ENCODE measurements around the gene SULF2. TPM values are rescaled to one million over a fixed set of nuclear protein-coding genes. Genes with fewer than 3 reads are reported as not detected.

Gene SULF2
- total RNA-seq, 1 donor from 2014 or later, result 78.2 TPM

DNA sequence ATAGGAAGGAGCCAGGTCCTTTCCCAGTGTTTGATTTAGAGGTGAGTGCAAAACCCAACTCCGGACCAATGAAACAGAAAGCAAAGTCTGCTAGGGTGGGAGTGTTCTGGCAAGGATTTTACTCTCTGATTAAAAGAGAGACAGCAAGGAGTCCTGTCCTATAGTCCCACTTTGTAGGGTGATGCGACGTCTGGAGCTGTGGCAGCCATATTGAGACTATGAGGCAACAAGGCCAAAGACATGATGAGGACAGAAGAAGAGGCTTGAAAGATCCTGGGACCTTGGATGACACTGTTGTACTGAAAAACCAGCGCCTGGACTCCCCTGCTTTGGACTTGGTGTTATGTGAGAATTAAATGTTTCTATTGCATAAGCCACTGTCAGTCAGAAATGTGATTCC lies 8.1 kb downstream of the SULF2 start:
- Histone ChIP-seq H3K36me3 (ENCODE audit: control insufficient read depth, insufficient read depth, low read length) (no peaks in the 10 kb centered on the region), H3K27me3 (ENCODE audit: control insufficient read depth, insufficient read depth, low read length) (no peaks in the 10 kb centered on the region), H3K4me3 (ENCODE audit: low read depth, low read length) (no peak overlapping the region)
- TF ChIP-seq, protein P1, sequence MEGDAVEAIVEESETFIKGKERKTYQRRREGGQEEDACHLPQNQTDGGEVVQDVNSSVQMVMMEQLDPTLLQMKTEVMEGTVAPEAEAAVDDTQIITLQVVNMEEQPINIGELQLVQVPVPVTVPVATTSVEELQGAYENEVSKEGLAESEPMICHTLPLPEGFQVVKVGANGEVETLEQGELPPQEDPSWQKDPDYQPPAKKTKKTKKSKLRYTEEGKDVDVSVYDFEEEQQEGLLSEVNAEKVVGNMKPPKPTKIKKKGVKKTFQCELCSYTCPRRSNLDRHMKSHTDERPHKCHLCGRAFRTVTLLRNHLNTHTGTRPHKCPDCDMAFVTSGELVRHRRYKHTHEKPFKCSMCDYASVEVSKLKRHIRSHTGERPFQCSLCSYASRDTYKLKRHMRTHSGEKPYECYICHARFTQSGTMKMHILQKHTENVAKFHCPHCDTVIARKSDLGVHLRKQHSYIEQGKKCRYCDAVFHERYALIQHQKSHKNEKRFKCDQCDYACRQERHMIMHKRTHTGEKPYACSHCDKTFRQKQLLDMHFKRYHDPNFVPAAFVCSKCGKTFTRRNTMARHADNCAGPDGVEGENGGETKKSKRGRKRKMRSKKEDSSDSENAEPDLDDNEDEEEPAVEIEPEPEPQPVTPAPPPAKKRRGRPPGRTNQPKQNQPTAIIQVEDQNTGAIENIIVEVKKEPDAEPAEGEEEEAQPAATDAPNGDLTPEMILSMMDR (IDR thresholded peaks at IDR 0.05; ENCODE audit: insufficient read depth, low read length, poor library complexity, severe bottlenecking), result no peak
- no peak for DNase-seq (ENCODE audit: low read depth)

DNA sequence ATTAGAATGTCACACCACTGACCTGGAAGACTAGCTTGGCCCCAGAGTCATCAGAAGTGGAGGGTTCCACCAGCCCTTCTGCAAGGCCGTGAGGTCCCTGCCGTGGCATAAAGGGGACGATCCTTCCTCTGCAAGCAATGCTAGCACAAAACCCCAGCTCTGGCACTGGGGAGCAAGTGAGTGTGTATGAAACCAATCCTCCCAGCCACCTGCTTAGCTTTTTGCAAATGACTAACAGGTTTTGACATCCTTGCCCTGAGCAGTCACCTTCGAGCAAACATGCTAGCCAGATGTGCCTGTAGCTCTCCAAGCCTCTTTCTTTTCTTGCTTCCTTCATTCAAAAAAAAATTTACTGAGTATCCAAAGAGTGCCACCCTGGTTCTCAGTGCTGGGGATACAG lies 8.6 kb downstream of the SULF2 start:
- DNase-seq (ENCODE audit: low read depth), result no peak
- TF ChIP-seq, protein P1 (IDR thresholded peaks at IDR 0.05; ENCODE audit: insufficient read depth, low read length, poor library complexity, severe bottlenecking), result no peak
- Histone ChIP-seq H3K27me3 (ENCODE audit: control insufficient read depth, insufficient read depth, low read length) (no peaks in the 10 kb centered on the region), H3K4me3 (ENCODE audit: low read depth, low read length) (no peak overlapping the region), H3K36me3 (ENCODE audit: control insufficient read depth, insufficient read depth, low read length) (no peaks in the 10 kb centered on the region)

DNA sequence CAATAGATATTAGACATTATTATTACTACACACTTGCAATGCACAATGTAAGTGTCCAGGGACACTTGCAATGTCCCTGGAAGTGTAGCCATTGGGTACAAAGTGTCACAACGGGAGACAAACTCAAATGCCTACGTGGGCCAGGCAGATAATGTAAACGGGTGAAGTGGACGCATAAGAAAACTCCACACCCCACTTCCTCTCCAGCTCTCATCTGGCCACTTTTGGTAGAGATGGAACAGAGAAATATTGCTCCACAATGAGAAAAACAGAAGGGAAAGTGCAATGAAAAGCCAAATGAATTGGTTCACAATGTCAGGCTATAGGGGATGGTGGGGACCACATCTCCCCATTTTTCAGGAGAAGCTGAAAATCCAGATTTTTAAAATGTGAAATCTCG lies 9.4 kb downstream of the SULF2 start:
- no peaks in the 10 kb centered on the region for H3K36me3 ChIP-seq (ENCODE audit: control insufficient read depth, insufficient read depth, low read length)
- no peak for DNase-seq (ENCODE audit: low read depth)
- TF ChIP-seq, protein P1 (IDR thresholded peaks at IDR 0.05; ENCODE audit: insufficient read depth, low read length, poor library complexity, severe bottlenecking), result no peak
- H3K27me3 ChIP-seq (ENCODE audit: control insufficient read depth, insufficient read depth, low read length), result no peaks in the 10 kb centered on the region
- H3K4me3 ChIP-seq (ENCODE audit: low read depth, low read length), result no peak overlapping the region

DNA sequence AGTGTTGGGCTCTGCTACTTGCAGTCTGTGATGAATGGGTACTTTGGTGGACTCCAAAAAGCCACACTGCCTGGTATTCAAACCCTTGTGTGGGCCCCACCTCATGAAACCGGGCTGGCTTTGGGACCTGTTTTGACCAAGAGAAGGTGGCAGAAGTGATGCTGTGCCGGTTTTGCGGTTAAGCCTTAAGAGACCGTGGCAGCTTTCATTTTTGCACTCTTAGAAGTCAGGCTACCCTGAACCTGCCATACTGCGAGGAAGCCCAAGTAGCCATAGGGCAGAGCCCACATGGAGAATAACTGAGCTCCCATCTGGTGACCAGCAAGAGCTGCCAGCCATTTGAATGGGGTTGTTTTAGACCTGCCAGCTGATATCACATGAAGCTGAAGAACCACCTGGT lies 10.2 kb downstream of the SULF2 start:
- H3K4me3 ChIP-seq (ENCODE audit: low read depth, low read length), result no peak overlapping the region
- no peaks in the 10 kb centered on the region for H3K27me3 ChIP-seq (ENCODE audit: control insufficient read depth, insufficient read depth, low read length)
- no peaks in the 10 kb centered on the region for H3K36me3 ChIP-seq (ENCODE audit: control insufficient read depth, insufficient read depth, low read length)
- TF ChIP-seq, protein P1 (IDR thresholded peaks at IDR 0.05; ENCODE audit: insufficient read depth, low read length, poor library complexity, severe bottlenecking), result no peak
- no peak for DNase-seq (ENCODE audit: low read depth)

DNA sequence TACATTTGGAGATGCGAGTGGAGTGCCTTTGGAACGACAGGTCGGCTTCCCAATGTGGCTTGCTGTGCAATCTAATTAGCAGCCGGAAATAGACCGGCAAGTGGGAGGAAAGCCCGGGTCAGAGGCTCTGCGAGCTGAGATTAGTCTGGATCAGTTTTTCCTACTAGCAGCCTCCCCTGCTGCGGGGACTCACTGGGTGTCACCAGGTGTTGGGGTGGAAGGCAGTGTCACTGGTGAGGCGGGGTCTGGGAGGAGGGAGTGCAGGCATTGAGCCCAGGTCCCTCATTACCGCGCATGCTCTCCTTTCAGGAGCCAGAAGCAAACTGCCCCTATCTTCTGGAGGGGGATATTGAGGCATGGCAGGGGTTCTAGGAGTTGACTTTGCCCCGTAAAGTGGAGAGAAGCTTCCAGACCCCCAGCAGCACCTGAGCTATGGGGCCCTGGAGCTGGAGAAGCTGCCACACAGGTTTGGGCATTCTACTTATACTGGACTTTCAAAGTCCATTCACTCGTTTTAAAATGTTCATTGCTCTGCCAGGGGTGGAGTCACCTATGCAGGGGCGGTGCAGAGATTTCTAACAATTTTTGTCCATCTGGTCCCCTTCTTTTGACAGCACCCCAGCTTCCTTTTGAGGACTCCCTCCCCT lies 11.0 kb downstream of the SULF2 start:
- no peaks in the 10 kb centered on the region for H3K36me3 ChIP-seq (ENCODE audit: control insufficient read depth, insufficient read depth, low read length)
- H3K4me3 ChIP-seq (ENCODE audit: low read depth, low read length), result no peak overlapping the region
- TF ChIP-seq, protein P1 (IDR thresholded peaks at IDR 0.05; ENCODE audit: insufficient read depth, low read length, poor library complexity, severe bottlenecking), result no peak
- DNase-seq (ENCODE audit: low read depth), result no peak
- no peaks in the 10 kb centered on the region for H3K27me3 ChIP-seq (ENCODE audit: control insufficient read depth, insufficient read depth, low read length)

DNA sequence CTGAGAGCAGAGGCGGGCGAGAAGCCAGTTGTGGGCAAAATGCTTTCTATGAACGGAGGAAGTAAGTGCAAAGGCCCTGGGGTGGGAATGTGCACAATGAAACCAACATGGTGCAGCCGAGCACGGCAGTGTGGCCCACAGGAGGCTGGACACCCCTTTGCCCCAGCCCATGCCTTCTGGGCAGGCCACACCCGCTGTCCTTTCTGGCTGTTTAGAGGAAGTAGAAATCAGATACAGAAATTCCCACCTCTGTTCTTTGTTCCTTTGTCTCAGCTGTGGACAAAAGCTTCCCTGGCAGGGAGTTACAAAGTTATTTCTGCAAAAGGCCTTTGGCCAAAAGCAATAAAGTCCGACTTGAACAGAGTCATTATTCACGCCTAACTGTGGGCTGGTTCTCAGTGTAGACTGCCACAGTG lies 11.9 kb downstream of the SULF2 start:
- Histone ChIP-seq H3K27me3 (ENCODE audit: control insufficient read depth, insufficient read depth, low read length) (no peaks in the 10 kb centered on the region), H3K36me3 (ENCODE audit: control insufficient read depth, insufficient read depth, low read length) (no peaks in the 10 kb centered on the region), H3K4me3 (ENCODE audit: low read depth, low read length) (no peak overlapping the region)
- TF ChIP-seq, protein P1 (IDR thresholded peaks at IDR 0.05; ENCODE audit: insufficient read depth, low read length, poor library complexity, severe bottlenecking), result no peak
- no peak for DNase-seq (ENCODE audit: low read depth)
